WTC11 (cell line): ENCODE data around the gene TMEM190. TPM values are rescaled to one million over a fixed set of nuclear protein-coding genes. Genes with fewer than 3 reads are reported as not detected.

Experiments
- ATAC-seq: fragments of 200-7000 bp; cut with Tn5 transposase; 2 replicates; pipeline ENCODE4 v1.10.0; 2021; ENCODE audit warnings: mild to moderate bottlenecking, moderate library complexity
- CTCF ChIA-PET: fragments of 300-600 bp; sonication (Branson Sonifier 250); formaldehyde crosslinking; loops from one replicate; lab custom pipeline; 2021; ENCODE audit warnings: antibody characterized with exemption; lab: Charles Lee
- POLR2A ChIA-PET: fragments of 350-600 bp; sonication (Branson Sonifier 250); formaldehyde crosslinking; loops from one replicate; lab custom pipeline; 2021; ENCODE audit warnings: antibody characterized with exemption; lab: Charles Lee
- DNase-seq: peaks from one replicate; pipeline ENCODE4 v3.0.0; 2021; ENCODE audit warnings: low spot score
- H3K27ac Mint-ChIP-seq: 2 replicates; pipeline ENCODE4 v1.8.0; 2021; ENCODE audit warnings: mixed read lengths
- H3K27me3 Mint-ChIP-seq: 2 replicates; pipeline ENCODE4 v1.8.0; 2021; ENCODE audit warnings: low read depth, mild to moderate bottlenecking, moderate library complexity, mixed read lengths
- H3K36me3 Mint-ChIP-seq: 2 replicates; pipeline ENCODE4 v1.8.0; 2021; ENCODE audit warnings: mixed read lengths
- H3K4me1 Mint-ChIP-seq: 2 replicates; pipeline ENCODE4 v1.8.0; 2022; ENCODE audit warnings: mixed read lengths
- H3K4me3 Mint-ChIP-seq: 2 replicates; pipeline ENCODE4 v1.8.0; 2021; ENCODE audit warnings: mild to moderate bottlenecking, moderate library complexity, mixed read lengths
- H3K9me3 Mint-ChIP-seq: 2 replicates; pipeline ENCODE4 v1.8.0; 2021; ENCODE audit warnings: mixed read lengths
- ARID4B ChIP-seq: sonication (generic); formaldehyde crosslinking; IDR thresholded peaks from 2 replicates; pipeline ENCODE4 v1.8.0; 2023; ENCODE audit warnings: missing genetic modification reagents, mild to moderate bottlenecking, borderline replicate concordance
- CREM ChIP-seq: sonication (generic); formaldehyde crosslinking; IDR thresholded peaks from 2 replicates; pipeline ENCODE4 v1.8.1; 2022; ENCODE audit warnings: mild to moderate bottlenecking, missing genetic modification reagents, moderate library complexity
- FOXP4 ChIP-seq: sonication (generic); formaldehyde crosslinking; IDR thresholded peaks from 2 replicates; pipeline ENCODE4 v1.8.0; 2022; ENCODE audit warnings: mild to moderate bottlenecking, missing genetic modification reagents
- IRF1 ChIP-seq: sonication (generic); formaldehyde crosslinking; IDR thresholded peaks from 2 replicates; pipeline ENCODE4 v1.8.0; 2023; ENCODE audit warnings: missing genetic modification reagents
- KAT7 ChIP-seq: sonication (generic); formaldehyde crosslinking; IDR thresholded peaks from 2 replicates; pipeline ENCODE4 v1.8.1; 2023; ENCODE audit warnings: missing genetic modification reagents, mild to moderate bottlenecking, borderline replicate concordance
- PRRX2 ChIP-seq: fragments of 250-450 bp; sonication (Bioruptor Pico); IDR thresholded peaks from 2 replicates; pipeline ENCODE4 v1.8.0; 2021; ENCODE audit warnings: mild to moderate bottlenecking
- SOX15 ChIP-seq: fragments of 250-450 bp; sonication (Bioruptor Pico); IDR thresholded peaks from 2 replicates; pipeline ENCODE4 v1.9.0; 2021; ENCODE audit warnings: mild to moderate bottlenecking
- ZNF423 ChIP-seq: fragments of 250-450 bp; sonication (Bioruptor Pico); IDR thresholded peaks from 2 replicates; pipeline ENCODE4 v2.1.2; 2022; ENCODE audit warnings: mild to moderate bottlenecking, moderate library complexity
- ZNF512 ChIP-seq: sonication (generic); formaldehyde crosslinking; IDR thresholded peaks from 2 replicates; pipeline ENCODE4 v1.8.1; 2022; ENCODE audit warnings: missing genetic modification reagents, borderline replicate concordance
- ZNF671 ChIP-seq: fragments of 250-450 bp; sonication (Bioruptor Pico); IDR thresholded peaks from 2 replicates; pipeline ENCODE4 v1.8.0; 2021; ENCODE audit warnings: mild to moderate bottlenecking
- total RNA-seq: library from RNA; stranded (reverse); gene quantifications from 3 replicates; pipeline ENCODE4 v1.2.3, GENCODE V29; 2021

Gene TMEM190
- total RNA-seq, 1 experiment from 2014 or later = 0.33 TPM

GRCh38 chr19:55389386-55390317, 13.0 kb downstream of the TMEM190 start (continued):
- TF ChIP-seq ZNF512 (CRISPR knock-in tag) = no peak
- no peak for TF ChIP-seq CREM (CRISPR knock-in tag)
- TF ChIP-seq IRF1 (CRISPR knock-in tag) = 0 out of 2 replicates have a peak, but pooled peaks have one; percentile 55
- no peak for TF ChIP-seq SOX15 (CRISPR knock-in tag)
- TF ChIP-seq KAT7 (CRISPR knock-in tag) = no peak
- no peak for TF ChIP-seq FOXP4 (CRISPR knock-in tag)
- peak; percentile 35; the same call in 1 of the 2 replicates for TF ChIP-seq ARID4B

- Mint-ChIP-seq H3K27ac (peak overlapping the region; percentile 82), H3K27me3 (no peaks in the 10 kb centered on the region)
- peak; percentile 91 for TF ChIP-seq ZNF423 (CRISPR knock-in tag)
- no peak for TF ChIP-seq FOXP4 (CRISPR knock-in tag)
- TF ChIP-seq PRRX2 (CRISPR knock-in tag) = peak; percentile 77; the same call in 1 of the 2 replicates
- 0 out of 2 replicates have a peak, but pooled peaks have one; percentile 32 for TF ChIP-seq ZNF671 (CRISPR knock-in tag)
- TF ChIP-seq, all 79 proteins: peak for 3
- ATAC-seq = no peak
- CTCF ChIA-PET = interaction anchor here (0.6 to 2.1 kb wide), 7 partner anchors 9 to 244 kb away, joined by 3 to 8 read pairs (median 4); partner anchors contain the start of gene ZNF784
- POLR2A ChIA-PET = interaction anchor here (1.3 to 2.3 kb wide), 2 partner anchors 10 to 17 kb away, joined by 5 to 6 read pairs; partner anchors contain the start of gene UBE2S
- Mint-ChIP-seq H3K36me3 (peaks cover 41% of the 10 kb centered on the region), H3K4me1 (peaks cover 64% of the 10 kb centered on the region), H3K4me3 (no peak overlapping the region), H3K9me3 (no peaks in the 10 kb centered on the region)
- no peak for DNase-seq
These were observed 13.8 kb downstream of the TMEM190 start for GRCh38 chr19:55390461-55390880.
